ENCODE results near the gene MYL12B.
"Not testable (repeated sequence)": the region's sequence is repeated elsewhere in the genome, so short reads cannot be mapped to it uniquely, and the experiment has no call there.

The MYL12B gene

GRCh38 chr18:3262234-3263131, 550 bp downstream of the MYL12B start:
- DNase-seq (ENCODE audit: low read depth in 2 of 2) = peak in 1 of 2 donors; percentile 19

GRCh38 chr18:3263132-3263700, 1.3 kb downstream of the MYL12B start:
- DNase-seq (ENCODE audit: low read depth in 2 of 2) = no peak

DNA sequence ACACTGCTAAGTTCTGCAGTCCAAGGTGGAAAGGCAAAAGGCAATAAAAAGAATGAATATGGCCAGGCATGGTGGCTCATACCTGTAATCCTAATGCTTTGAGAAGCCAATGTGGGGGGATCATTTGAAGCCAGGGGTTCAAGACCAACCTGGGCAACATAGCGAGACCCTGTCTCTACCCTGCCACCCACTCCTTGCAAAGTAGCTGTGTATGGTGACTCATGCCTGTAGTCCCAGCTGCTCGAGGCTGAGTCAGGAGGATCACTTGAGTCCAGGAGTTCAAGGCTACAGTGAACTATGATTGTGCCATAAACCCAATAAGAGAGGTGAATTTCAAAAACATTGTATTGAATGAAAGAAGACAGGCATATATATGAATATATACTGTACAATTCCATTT, 2.4 kb downstream of the MYL12B start:
- DNase-seq (ENCODE audit: low read depth in 2 of 2) = no peak

- DNase-seq (ENCODE audit: low read depth in 2 of 2) = no peak
Observed at GRCh38 chr18:3265564-3266033, 3.7 kb downstream of the MYL12B start.

DNA sequence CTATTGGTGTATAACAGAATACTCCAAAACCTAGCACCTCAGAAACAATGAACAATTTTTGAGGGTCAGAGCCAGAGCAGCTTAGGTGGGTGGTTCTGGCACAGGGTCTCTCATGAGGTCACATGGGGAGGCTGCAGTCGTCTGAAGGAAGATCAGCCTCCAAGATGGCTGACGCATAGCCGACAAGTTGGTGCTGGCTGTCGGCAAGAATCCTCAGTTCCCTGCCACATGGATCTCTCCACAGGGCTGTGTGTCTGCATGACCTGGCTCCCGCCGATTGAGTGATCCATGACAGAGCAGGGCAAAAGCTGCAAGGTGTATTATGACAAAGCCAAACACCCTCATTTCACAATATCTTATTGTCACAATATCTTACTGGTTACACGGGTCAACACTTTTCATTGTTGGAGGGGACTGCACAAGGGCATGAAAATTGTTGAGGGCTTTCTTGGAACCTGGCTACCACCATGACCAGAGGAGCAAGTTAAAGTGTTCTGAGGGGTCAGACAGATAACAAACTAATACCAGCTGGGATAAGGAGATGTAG, 4.2 kb downstream of the MYL12B start:
- DNase-seq (ENCODE audit: low read depth in 2 of 2) = no peak

GRCh38 chr18:3268306-3268705, 6.4 kb downstream of the MYL12B start:
- no peak for DNase-seq (ENCODE audit: low read depth in 2 of 2)

GRCh38 chr18:3269241-3269913, 7.4 kb downstream of the MYL12B start:
- no peak for DNase-seq (ENCODE audit: low read depth in 2 of 2)

DNA sequence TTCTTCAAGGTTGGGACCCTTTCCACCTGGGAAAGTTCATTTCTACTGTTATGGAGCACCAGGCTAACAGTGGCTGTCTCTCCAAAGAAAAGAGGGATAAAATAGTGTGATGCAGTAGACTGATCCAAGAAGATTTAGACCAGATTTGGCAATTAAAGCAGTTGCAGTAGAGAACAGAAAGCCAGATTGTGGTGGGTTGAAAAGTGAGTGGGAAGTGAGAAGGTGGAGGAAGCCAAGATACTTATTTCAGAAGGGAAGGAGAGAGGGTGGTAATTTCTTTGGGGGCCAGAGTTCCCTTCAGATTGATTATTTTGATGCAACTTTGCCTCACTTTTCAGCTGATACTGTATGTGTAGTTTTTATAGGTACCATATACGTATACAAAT, 8.0 kb downstream of the MYL12B start:
- no peak for DNase-seq (ENCODE audit: low read depth in 2 of 2)

GRCh38 chr18:3273042-3273441, 11.1 kb downstream of the MYL12B start:
- no peak for DNase-seq (ENCODE audit: low read depth in 2 of 2)

DNA sequence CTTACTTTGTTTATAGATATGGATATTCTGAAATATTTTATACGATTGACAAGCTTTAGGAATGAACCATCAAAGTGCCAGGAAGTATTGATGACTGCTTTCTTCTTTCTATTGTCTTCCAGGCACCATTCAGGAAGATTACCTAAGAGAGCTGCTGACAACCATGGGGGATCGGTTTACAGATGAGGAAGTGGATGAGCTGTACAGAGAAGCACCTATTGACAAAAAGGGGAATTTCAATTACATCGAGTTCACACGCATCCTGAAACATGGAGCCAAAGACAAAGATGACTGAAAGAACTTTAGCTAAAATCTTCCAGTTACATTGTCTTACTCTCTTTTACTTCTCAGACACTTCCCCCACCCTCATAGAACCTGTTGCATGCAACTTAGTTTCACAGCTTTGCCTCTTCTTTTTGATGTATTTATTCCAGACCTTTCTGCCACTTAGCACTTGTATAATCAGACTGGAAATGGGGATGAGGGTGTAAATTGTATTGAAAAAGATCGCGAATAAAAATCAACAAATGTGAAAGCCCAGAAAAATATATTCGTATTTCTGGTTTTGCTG, 15.8 kb downstream of the MYL12B start:
- not testable (repeated sequence) for DNase-seq (ENCODE audit: low read depth in 2 of 2)

DNA sequence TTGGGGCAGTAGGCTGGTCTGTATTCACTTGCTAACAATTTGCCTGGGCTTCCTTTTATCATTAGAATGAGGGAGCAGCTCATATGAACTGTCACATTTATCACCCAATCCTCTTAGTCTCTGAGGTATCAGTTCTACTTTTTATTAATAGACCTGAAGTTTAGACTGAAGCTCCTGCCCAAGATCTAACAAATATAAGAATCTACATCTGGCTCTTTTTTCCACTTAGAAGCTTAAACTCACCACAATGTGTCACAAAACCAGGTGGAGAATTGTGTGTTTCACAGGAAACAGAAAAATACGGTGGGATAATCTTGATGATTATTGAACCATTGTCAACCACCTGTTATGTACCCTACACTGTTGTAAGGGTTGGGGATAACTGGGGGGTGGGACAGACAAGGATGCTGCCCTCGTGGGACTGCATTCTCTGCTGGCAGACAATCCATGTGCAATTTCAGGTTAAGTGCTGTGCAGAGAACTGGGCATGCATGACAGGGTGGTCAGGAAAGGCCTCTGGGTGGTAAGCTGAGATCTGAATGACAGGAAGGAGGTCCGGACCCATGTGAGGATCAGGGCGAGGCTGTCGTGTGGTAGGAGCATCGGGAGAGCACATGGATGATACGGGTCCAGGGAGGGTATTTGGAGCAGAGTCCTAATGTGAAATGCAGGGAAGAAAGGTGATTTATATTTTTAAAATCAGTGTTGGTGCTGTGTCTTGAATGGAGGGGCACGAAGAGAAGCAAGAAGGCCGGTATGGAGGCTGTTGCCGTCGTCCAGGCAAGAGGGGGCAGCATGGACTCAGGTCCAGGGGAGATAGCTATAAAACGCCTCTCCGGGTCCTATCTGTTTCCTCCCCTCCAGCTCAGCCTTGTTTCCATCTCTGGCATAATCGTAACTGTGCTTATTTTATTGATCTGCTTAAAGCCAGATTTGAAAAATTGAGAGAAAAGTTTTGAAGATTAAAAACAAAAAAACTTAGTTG, 17.6 kb downstream of the MYL12B start:
- DNase-seq (ENCODE audit: low read depth in 2 of 2) = no peak

GRCh38 chr18:3281456-3282400, 19.8 kb downstream of the MYL12B start:
- no peak for DNase-seq (ENCODE audit: low read depth in 2 of 2)

- DNase-seq (ENCODE audit: low read depth in 2 of 2) = no peak
Observed at GRCh38 chr18:3283253-3283863, 21.4 kb downstream of the MYL12B start.

DNA sequence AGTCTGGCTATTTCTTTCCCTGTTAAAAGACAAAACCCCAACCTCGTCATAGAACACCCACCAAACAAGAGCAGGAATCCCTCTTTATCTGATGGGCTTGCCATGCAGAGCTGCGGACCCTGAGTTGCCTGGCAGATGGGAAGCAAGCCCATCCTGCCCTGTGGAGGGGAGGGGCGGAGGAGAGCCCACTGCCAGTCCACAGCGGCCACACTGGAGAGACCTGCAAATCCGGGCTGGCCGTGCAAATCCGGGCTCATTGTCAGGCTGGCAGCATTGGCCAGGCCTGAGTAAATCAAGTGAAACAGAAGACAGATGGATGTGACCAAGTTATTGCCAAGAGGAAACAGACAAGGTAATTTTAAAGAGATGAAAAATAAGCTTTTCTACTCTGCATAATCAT, 22.0 kb downstream of the MYL12B start:
- no peak for DNase-seq (ENCODE audit: low read depth in 2 of 2)

GRCh38 chr18:3284501-3284900, 22.6 kb downstream of the MYL12B start:
- no peak for DNase-seq (ENCODE audit: low read depth in 2 of 2)

- DNase-seq (ENCODE audit: low read depth in 2 of 2) = no peak
Observed at GRCh38 chr18:3286159-3286558, 24.2 kb downstream of the MYL12B start.

GRCh38 chr18:3293196-3293951, 31.4 kb downstream of the MYL12B start:
- DNase-seq (ENCODE audit: low read depth in 2 of 2) = no peak

DNA sequence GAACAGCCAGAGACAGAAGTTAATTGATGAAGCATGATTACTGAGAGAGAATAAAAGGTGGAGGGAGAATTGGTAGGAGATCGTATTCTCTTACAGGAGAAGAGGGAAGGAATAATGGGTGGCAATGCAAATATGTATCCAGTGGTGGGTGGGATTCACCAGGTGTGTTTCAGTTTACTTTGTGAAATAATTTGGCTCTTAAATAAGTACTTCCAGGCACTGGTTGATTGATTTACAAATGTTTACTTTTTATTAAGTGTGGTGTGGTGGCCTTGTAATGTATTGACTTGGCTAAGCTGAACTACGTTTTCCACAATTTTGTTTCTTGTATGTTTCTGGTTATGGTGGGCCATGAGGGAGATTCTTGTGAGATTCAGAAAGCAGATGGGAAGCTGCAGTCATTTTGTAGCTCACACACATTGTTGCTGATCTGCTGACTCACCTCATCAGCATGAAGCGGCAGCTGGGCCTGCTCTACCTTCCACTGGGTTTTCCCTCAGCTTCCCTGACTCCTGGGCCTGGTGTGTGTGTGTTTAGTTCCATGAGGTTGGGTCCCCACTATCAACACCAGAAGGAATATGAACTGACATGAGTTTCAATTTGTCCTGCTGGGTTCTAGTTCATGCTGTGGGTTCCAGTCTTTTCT, 32.6 kb downstream of the MYL12B start:
- DNase-seq (ENCODE audit: low read depth in 2 of 2) = no peak
